Stimulated activated CD8-positive, alpha-beta memory T cell treated with anti-CD3 and anti-CD28 coated beads, Interleukin-12 subunit alpha, Interleukin-12 subunit beta, amount 100 ng/mL, for 24 hours (primary cell): ENCODE results near the gene C16orf54.
"Not testable (repeated sequence)": the region's sequence is repeated elsewhere in the genome, so short reads cannot be mapped to it uniquely, and the experiment has no call there.

ENCODE experiments used
- DNase-seq: peaks from one replicate; pipeline ENCODE4 v3.0.0-alpha.2; 2020; ENCODE audit errors: extremely low read depth

Gene C16orf54

GRCh38 chr16:29708917-29709600 is 36.7 kb downstream of the C16orf54 start:
- DNase-seq = no peak

GRCh38 chr16:29707160-29707559 is 38.6 kb downstream of the C16orf54 start:
- not testable (repeated sequence) for DNase-seq

- DNase-seq = no peak
Measured at GRCh38 chr16:29705030-29705429, 40.8 kb downstream of the C16orf54 start.

DNA sequence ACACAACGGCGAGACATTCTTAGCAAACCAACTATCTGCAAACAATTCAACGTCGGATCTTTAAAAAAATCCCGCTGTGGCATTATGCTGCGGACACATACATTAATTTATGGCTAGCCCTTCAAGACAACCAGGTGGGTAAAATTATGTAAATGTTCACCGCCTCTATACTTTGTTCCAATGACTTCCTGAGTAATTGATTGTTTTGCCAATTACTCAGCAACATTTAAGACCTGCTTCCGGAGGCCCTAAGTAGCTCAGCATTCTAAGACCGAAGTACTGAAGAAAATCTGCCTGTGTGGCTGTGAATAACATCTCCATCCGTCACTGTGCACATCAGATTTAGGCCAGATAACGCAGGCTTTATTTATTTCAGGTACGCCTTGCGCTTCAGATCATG is 43.5 kb downstream of the C16orf54 start:
- DNase-seq = no peak

DNA sequence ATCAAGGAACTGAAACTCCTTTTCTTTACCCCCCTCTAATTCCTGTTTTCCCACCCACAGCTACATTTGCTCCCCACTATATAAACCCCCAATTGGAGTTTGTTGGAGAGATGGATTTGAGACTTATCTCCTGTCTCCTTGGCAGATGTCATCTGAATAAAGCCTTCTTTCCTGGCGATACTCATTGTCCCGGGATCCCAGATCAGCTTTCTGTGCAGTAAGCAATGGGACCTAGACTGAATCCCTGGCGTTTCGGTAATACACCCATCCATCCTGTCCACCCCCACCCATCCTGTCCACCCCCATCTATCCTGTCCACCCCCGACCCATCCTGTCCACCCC is 44.6 kb downstream of the C16orf54 start:
- no peak for DNase-seq

DNA sequence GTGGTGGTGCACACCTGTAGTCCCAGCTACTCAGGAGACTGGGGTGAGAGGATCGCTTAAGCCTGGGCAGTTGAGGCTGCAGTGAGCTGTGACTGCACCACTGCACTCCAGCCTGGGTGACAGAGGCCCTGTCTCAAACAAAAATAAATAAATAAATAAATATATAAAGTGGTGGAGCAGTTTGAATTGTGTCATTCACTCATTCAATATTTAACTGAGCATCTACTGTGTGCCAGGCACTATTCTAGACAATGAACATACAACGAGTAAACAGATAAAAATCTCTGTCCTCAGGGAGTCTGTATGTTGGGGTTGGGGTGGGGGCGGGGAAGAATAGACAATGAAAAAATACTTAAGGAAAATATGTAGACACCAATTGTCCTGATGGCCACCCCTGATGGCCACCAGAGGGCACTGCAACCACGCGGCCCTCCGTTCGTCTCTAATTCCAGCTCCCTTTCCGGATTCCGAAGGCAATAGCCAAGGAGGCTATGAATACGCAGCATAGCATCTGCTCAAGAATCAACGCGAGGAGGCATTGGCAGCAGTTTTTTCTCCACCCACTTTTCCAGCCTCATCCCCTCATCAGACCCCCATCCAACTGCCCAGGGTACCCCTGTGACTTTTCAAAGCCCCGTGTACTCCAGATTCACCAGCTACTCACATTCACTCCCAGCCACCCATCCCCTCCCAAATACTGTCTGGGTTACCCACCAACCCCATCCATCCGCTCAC is 45.4 kb downstream of the C16orf54 start:
- peak; percentile 38 for DNase-seq

- DNase-seq = no peak
Measured at GRCh38 chr16:29699324-29700219, 46.2 kb downstream of the C16orf54 start.

- no peak for DNase-seq
Measured at GRCh38 chr16:29698484-29699323, 47.1 kb downstream of the C16orf54 start.

- DNase-seq = no peak
Measured at GRCh38 chr16:29698042-29698441, 47.7 kb downstream of the C16orf54 start.

DNA sequence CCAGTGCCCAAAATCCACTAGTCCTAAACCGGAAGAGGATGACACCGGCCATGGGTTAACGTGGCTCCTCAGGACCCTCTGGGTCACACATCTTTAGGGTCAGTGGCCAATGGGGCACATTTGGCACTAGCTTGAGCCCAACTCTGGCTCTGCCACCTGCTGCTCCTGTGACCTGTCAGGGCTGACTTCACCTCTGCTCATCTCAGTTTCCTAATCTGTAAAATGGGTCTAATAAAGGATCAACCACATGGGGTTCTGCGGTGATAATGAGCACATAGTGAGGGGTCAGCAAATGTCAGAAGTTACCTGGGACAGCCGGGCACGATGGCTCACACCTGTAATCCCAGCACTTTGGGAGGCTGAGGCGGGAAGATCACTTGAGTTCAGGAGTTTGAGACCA is 48.4 kb downstream of the C16orf54 start:
- no peak for DNase-seq

DNA sequence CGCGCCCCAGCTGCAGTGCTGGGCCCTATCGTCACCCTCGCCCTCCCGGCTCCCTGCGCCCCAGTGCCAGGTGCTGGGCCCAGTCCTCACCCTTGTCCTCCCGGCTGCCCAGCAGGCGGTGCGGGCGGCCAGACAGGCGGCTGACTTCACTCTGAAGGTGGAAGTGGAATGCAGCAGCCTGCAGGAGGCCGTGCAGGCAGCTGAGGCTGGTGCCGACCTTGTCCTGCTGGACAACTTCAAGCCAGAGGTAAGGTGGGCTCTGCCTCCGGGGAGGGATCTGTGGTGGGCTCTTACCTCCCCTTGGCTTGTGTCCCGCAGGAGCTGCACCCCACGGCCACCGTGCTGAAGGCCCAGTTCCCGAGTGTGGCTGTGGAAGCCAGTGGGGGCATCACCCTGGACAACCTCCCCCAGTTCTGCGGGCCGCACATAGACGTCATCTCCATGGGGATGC is 48.9 kb downstream of the C16orf54 start:
- no peak for DNase-seq

DNA sequence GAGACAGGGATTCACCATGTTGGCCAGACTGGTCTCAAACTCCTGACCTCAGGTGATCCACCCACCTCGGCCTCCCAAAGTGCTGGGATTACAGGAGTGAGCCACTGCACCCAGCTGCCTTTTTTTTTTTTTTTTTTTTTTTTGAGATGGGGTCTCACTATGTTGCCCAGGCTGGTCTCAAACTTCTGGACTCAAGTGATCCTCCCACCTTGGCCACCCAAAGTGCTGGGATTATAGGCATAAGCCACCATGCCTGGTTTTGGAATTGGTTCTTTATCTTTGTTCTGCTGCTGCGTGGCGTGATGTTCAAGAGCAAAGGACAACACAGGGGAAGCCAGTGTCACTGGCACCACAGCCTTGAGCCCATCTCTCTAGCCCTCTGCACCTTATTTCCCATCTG is 50.1 kb downstream of the C16orf54 start:
- DNase-seq = not testable (repeated sequence)

DNA sequence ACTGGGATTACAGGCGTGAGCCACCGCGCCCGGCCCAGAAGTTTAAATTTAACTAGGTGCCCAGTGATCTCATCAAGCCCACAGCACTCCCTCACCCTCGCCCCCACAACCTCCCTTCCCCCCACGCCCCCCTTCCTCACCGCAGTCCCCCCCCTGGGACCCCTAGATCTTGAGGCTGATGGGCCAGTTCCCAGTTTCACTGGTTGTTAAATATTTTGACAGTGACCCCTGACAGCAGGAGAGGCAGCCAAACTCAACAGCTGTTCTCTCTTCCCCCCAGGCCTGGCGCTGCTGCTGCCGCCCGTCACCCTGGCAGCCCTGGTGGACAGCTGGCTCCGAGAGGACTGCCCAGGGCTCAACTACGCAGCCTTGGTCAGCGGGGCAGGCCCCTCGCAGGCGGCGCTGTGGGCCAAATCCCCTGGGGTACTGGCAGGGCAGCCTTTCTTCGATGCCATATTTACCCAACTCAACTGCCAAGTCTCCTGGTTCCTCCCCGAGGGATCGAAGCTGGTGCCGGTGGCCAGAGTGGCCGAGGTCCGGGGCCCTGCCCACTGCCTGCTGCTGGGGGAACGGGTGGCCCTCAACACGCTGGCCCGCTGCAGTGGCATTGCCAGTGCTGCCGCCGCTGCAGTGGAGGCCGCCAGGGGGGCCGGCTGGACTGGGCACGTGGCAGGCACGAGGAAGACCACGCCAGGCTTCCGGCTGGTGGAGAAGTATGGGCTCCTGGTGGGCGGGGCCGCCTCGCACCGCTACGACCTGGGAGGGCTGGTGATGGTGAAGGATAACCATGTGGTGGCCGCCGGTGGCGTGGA is 51.2 kb downstream of the C16orf54 start:
- DNase-seq = no peak

DNA sequence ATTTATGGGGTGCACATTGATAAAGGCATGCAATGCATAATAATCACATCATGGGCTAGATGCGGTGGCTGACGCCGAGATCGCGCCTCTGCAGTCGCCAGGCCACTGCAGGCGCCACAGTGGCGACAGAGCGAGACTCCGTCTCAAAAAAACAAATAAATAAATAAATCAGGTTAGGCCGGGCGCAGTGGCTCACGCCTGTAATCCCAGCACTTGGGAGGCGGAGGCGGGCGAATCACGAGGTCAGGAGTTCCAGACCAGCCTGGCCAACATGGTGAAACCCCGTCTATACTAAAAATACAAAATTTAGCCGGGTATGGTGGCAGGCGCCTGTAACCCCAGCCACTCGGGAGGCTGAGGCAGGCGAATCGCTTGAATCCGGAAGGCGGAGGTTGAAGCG is 53.2 kb downstream of the C16orf54 start:
- DNase-seq = not testable (repeated sequence)
